ENCODE data around the gene ARSD.
"Not testable (repeated sequence)": the region's sequence is repeated elsewhere in the genome, so short reads cannot be mapped to it uniquely, and the experiment has no call there.

The ARSD gene

GRCh38 chrX:2954541-2954940 is 25.4 kb upstream of the ARSD start:
- TF ChIP-seq CTCF (conservative IDR thresholded peaks at IDR 0.05) (no peak), ZFX (IDR thresholded peaks at IDR 0.05) (no peak)
- H3K27ac ChIP-seq: no peak overlapping the region

GRCh38 chrX:2937942-2938341 is 8.8 kb upstream of the ARSD start:
- H3K27ac ChIP-seq: not testable (repeated sequence)

- no peak for TF ChIP-seq ZFX (IDR thresholded peaks at IDR 0.05)
- TF ChIP-seq CTCF (conservative IDR thresholded peaks at IDR 0.05): no peak
Measured at GRCh38 chrX:2934715-2935710, 5.9 kb upstream of the ARSD start.

DNA sequence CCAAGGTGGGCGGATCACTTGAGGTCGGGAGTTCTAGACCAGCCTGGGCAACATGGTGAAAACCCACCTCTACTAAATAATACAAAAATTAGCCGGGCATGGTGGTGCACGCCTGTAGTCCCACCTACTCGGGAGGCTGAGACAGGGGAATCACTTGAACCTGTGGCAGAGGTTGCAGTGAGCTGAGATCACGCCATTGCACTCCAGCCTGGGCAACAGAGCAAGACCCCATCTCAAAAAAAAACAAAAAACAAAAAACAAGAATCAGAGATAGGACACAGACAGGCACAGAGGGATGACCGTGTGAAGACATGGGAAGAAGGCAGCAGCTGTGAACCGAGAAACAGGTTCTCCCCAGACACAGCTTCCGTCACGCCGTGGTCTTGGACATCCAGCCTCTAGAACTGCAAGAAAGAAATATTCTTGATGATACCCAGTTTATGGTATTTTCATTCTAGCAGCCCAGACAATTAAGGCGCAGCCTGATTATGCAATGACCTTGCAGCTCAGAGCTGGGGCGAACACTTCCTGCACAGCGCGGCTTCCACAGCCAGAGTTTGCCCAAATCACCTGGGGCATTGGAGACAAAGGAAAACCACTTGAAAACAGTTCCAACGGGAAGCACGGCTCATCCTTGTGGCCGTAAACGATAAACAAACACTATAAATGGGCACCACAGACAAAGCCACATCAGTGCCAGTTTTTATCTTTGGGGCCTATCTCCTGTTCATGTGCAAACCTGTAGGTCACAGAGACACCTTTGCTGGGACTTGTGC is 4.2 kb upstream of the ARSD start:
- peak overlapping the region; percentile 74 for H3K27ac ChIP-seq
- TF ChIP-seq ZFX (IDR thresholded peaks at IDR 0.05) (no peak), CTCF (conservative IDR thresholded peaks at IDR 0.05) (no peak)

More at GRCh38 chrX:2934715-2935710, 5.9 kb upstream of the ARSD start:
- H3K27ac ChIP-seq: no peak overlapping the region

GRCh38 chrX:2931612-2932011 is 2.5 kb upstream of the ARSD start:
- TF ChIP-seq CTCF (conservative IDR thresholded peaks at IDR 0.05) (no peak), ZFX (IDR thresholded peaks at IDR 0.05) (no peak)
- H3K27ac ChIP-seq: no peak overlapping the region

- H3K27ac ChIP-seq: no peak overlapping the region
- TF ChIP-seq CTCF (conservative IDR thresholded peaks at IDR 0.05): no peak
- TF ChIP-seq ZFX (IDR thresholded peaks at IDR 0.05): no peak
Measured at GRCh38 chrX:2931155-2931554, 2.0 kb upstream of the ARSD start.

DNA sequence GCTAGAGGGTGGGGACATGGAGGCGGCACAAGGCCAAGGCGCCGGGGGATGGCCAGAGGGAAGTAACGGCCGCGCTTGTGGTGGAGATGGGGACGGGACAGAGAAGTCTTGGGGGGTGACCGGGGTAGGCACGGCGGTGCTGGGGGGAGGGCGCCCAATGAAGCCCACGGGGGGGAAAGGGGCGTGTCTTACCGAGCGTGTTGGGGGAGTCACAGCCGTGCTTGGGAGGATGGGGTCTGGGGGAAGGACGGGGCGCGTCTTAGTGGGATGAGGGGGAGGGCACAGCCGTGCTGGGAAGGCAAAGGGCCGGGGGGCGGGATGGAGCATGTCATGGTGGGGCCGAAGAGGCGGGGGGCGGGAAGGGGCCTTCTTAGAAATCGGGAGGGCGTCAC is 952 bp downstream of the ARSD start:
- peak overlapping the region; percentile 91 for H3K27ac ChIP-seq
- TF ChIP-seq CTCF (conservative IDR thresholded peaks at IDR 0.05): no peak
- no peak for TF ChIP-seq ZFX (IDR thresholded peaks at IDR 0.05)

All from C4-2B (cell line).